ENCODE measurements around the gene MBTPS1.

DNA sequence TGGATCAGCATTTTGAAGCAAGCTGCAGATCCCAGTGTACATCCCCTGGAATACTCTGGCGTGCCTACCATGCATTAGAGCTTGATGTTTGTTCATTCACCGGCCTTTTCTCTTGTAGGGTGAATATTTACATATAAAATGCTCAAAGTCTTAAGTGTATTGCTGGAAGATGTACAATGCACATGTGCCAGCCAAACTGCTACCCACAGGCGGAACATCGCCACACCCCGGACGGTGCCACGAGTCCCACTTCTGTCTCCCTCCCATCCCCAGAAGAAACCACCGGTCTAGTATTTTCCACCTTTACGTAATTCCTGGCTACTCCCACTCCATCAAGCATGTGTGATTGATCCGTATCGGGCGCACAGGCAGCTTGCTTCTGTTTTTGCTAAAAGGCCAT, 78.3 kb downstream of the MBTPS1 start:
- TF ChIP-seq, protein P1, sequence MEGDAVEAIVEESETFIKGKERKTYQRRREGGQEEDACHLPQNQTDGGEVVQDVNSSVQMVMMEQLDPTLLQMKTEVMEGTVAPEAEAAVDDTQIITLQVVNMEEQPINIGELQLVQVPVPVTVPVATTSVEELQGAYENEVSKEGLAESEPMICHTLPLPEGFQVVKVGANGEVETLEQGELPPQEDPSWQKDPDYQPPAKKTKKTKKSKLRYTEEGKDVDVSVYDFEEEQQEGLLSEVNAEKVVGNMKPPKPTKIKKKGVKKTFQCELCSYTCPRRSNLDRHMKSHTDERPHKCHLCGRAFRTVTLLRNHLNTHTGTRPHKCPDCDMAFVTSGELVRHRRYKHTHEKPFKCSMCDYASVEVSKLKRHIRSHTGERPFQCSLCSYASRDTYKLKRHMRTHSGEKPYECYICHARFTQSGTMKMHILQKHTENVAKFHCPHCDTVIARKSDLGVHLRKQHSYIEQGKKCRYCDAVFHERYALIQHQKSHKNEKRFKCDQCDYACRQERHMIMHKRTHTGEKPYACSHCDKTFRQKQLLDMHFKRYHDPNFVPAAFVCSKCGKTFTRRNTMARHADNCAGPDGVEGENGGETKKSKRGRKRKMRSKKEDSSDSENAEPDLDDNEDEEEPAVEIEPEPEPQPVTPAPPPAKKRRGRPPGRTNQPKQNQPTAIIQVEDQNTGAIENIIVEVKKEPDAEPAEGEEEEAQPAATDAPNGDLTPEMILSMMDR (IDR thresholded peaks at IDR 0.05; ENCODE audit: low read length) = no peak
- TF ChIP-seq EZH2 (IDR thresholded peaks at IDR 0.05; ENCODE audit: borderline replicate concordance, low read length) = no peak

Data from OCI-LY1 (cell line).